Activated CD4-positive, alpha-beta T cell treated with anti-CD3 and anti-CD28 coated beads for 24 hours (primary cell): ENCODE measurements around the gene GPATCH2.
"Not testable (repeated sequence)": the region's sequence is repeated elsewhere in the genome, so short reads cannot be mapped to it uniquely, and the experiment has no call there.

Source experiments
- DNase-seq, 2 donors: peaks; one replicate each; pipeline ENCODE4 v3.0.0-alpha.2; 2020; ENCODE audit warnings: low read depth in 2 of 2

The GPATCH2 gene

DNA sequence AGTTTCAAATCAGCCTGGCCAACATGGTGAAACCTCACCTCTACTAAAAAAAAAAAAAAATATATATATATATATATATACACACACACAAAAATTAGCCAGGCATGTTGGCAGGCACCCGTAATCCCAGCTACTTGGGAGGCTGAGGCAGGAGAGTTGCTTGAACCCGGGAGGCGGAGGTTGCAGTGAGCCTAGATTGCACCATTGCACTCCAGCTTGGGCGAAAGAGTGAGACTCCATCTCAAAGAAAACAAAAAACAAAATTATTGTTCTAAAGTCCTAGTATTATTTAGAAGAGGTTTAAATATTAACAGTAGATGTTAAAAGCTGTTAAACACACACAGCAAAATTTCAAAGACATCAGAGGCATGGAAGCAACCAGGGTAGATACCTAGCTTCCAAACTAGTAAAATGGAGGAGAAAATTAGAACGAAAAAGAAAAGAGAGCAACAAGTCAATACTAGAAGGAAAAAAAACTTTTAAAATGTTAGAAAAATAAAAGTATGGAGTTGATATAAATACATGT lies 46.5 kb downstream of the GPATCH2 start:
- DNase-seq, result not testable (repeated sequence)

DNA sequence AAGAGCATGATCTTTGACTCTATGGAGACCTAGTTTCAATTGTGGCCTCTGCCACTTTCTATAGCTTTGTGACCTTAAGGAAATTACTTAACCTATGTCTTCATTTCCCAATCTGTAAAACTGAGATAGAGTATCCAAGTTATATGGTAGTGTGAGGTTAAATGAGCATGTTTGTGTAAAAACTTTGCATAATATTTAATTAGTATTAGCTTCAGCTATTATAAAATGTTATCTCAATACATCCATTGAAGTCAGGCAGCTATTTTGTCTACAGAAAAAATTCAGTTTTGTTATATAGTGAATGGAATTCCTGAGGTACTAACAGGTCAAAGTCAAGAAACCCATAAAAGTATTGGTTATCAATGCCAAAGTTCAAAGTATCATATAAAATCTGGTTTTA lies 53.6 kb downstream of the GPATCH2 start:
- no peak for DNase-seq

DNA sequence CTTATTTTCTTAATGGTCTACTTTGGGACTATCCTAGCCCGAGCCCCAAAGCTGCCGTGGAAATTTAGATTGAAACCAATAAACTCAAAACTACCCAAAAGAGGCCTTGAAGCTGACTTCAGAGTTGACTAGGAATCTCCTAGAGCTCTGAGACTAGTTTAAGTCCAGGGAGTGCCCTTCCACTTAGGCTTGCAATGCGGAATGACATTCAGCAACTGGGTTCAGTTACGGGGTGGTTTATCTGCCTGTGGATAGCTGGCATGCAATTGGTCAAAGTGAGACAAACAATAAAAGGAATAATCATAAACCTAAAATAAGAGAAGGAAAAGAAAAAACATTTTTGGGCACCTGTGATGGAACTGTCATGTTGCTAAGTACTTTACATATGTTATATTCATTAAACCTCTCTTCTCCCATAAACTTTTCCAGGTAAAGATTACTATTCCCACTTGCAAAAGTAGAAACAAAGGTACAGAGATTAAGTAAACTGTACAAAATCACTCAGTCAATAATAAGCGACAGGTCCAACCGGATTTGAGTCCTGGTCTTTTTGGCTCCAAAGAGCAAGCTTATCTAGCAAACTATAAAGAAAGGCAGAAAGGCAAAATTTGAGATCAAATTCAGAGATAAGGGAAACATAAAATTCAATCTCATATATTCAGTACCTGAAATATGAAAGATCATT lies 56.5 kb downstream of the GPATCH2 start:
- no peak for DNase-seq

DNA sequence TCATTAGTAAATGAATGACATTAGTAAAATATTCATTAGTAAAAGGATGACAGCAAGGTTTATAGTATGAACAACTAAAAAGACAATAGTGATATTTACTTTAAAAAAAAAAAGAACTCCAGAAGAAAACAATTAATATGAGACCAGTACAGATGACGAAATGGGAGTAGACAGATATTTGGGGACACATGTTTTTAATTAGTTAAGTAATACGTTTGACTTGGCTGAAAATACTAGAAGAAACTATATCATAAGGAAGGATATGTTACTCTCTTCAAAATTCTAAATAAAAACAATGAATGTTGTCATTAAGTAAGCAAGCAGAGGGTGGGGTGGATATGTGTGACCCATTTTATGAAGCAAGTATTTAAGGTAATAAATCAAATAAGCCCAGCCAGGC lies 61.9 kb downstream of the GPATCH2 start:
- DNase-seq, result no peak

DNA sequence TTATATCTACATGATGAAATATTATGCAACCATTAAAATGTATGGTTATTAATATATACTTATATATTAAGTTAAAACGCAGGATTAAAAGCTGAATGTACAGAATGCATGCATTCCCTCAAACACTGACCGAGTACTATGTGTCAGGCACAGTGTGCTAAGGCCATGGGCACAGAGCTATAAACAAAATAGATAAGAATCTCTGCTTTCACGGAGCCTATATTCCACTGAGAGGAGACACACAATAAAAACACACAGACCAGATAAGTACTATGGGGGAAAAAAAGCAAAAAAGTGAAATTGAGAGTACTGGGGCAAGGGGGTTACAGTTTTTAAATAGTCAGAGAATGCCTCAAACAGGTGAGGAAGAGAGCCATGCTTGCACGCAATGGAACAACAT lies 62.7 kb downstream of the GPATCH2 start:
- DNase-seq, result no peak

DNA sequence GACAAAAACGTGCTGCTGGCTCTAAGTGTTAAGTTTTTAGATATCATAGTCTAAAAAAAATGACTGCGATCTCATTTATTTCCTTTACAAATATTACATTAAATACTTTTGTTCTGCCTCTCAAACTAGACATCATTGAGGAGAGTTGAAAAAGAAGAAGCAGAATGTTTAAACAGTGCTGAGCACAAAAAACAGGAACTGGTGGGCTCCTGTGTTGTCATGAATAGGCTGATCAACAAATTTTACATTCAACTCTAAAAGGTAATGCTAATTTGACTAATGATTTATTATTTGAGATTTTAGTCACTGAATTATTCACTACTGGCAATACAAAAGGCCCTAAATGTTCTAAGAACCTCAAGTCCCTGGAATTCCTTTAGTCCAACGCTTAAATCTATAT lies 66.1 kb downstream of the GPATCH2 start:
- DNase-seq, result no peak

DNA sequence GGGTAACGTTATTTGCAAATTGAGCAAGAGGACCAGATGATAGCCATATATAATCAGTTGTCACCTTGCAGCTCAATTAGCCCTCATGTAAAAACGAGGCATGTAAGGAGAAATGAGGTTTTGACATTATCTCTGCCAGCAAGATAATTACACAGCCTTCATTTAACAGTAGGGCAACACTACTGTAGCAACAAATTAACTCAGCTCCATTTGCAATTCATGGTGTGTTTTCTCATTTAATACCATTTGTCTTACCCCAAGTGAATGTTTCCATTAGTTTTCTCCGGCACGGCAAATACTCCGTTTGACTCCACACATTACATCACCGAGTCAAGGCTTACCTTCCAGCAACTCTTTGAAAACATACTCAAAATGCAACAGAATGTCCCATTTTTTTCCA lies 66.7 kb downstream of the GPATCH2 start:
- no peak for DNase-seq

DNA sequence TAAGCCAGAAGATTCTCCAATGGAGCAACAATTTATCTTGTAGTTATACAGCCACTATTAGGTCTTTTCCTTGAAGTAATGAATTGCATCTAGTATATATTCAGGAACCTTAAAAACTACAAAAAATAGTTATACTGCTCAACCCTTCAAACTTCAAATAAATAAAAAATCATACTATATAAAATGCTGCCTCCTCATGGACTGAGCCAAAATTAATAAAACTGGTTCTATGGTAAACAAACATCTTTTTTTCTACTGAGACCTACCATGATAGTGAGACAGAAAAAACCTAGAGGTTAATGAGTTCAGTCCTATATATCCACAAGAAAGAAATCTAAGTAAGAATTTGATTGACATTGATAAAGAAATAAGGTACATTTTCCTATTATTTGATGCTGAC lies 67.7 kb downstream of the GPATCH2 start:
- no peak for DNase-seq

DNA sequence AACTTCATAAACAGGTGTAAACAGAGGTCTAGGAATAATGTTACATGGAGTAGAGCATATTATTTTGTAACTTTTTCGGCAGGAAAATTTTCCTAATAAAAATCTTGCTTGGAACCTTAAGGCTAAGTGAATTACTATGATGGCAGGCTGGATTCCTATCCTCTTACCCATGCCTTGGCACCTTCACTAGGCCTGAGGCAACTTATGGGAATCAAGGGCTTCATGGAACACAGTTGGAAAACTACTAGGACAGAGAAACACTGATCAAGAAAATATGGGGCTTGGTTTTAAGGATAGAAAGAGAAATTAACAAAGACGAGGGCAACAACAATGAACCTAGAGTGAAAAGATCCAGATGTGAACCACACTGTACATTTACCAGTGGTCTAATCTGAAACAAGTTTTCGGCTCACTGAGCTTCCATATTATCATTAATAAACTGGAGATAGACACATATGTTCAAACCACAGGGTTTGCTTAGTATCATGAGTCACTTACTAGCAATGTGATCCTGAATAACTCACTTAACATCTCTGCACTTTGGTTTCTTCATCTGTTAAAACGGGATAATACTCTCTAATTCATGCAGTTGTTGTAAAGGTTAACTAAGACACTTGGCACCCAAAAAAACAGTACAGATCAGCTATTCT lies 68.5 kb downstream of the GPATCH2 start:
- no peak for DNase-seq

DNA sequence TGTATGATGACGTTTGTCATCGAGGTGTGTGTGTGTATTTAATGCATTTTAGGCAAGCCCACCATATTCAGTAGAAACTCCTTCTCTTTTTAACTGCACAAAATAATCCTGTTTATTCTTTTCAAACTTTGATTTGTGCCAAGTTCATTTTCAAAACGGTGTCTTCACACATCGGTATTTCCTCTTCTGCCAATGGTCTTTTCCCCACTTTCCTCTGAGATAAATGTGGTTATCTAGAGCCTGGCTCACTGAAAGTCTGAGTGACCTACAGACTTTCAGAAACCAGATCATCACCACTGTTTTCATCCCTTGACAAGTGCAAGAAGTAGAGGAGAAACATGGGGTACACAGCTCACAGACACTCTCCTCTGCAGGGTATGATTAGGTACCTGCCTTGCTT lies 69.4 kb downstream of the GPATCH2 start:
- no peak for DNase-seq

DNA sequence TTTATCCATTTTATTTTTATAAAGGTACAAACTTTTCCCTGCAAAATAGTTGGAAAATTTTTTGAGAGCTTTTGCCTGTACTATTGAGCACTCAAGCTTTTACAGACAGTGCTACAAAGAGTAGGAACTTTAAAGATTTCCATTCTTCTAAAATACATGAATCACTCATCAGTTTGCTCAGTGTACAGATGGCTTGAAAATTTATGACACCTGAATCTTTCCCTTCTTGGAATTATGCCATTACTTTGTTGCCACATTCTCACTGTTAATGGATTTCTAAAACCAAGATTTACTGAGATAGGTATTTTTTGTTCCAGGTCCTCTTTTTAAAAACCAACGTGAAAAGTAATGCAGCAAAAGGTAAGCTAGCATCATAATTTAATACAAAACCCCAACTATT lies 76.0 kb downstream of the GPATCH2 start:
- no peak for DNase-seq

DNA sequence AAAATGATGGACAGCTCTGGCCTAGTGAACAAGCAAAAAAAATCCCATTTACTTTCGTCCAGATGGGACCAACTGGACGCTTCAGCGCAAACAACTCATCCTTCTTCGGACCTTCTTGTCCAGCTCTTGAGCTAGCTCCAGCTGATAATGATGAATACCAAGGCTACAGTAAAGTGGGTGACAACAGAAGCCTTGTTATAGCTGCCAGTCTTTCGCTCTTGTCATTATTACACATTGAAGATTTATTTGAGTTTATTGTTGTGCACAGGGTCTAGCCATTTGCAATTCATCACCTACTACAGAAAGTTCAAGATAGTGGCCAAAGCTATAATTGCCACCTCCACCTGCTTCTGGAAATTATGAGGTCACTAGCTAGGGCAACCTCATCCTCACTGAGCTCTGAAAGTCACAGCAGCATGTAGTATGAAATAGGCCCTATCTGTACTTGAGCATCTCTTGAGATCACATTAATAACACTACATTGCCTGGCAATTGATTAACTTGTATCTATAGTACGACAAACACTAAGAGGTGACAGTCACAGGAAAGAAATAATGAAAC lies 76.9 kb downstream of the GPATCH2 start:
- no peak for DNase-seq

DNA sequence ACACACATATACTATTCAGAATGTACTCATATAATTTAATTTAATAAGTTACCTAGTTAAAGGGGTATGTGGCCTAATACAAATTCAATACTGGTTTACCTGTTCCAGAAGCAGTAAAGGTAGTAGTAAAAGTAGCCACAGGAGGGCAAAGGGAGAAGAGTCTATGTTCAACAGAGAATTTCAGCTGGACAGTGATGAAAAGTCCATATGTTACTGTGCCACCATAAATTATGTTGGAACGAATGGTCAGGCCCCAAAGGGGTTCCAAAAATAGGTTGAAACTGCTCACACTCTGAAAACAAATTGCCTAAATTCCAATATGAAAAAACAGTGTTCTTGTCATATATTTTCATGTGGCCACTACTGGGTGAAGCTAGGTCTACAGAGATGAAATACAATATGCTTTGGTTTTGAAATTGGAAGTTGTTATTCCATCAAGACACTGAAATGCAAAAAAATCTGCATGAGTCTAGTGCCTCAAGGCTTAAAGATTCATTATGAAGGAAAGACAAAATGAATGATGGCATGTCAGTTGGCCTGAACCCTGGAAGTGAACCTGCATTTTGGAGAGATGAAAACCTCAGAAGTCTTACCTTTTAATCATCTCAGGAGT lies 78.4 kb downstream of the GPATCH2 start:
- DNase-seq, result no peak

DNA sequence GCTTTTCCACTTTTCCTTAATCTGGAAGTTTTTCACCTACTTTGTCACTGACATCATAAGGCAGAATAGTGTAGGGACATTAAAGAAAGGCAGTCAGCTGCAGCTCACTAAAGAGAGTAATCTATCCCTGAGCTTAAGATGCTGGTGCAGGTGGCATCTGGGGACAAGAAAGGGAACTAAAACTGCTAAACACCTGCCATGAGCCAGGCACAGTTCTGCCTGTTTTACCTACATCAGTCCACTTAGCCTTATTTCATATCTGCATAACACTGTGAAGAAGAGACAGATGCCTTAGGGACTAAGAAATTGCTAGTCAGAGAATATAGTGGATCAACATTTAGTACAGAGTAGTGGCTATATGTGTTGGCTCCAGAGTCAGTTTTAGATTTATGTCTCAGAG lies 88.1 kb downstream of the GPATCH2 start:
- DNase-seq, result no peak

DNA sequence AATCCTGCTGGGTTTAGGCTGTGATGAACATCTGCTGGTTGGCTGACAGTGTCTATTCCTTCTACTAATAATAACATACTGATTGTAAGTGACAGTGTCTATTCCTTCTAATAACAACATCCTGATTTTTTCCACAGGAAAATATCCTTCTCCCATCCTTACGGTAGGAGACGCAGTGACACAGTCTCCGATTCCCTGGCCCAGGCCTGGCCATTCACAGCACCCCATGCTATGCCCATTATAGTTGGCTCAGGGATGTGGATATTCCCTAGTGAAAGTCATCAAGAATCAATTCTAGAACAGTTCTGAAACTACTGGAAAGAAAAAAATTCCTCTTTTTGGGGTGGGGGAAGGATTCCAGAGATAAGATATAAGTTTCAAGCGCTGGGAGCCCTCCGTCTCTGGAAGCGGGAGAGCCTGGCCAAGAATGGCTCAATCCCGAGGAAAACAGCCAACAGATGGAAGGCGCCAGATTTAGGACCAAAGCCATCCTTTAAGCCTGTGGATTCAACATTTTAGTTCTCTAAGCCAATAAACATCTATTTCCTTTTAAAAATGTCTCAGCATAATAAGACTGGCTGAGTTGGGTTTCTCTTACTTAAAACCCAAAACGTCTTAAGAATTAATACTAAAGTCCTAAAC lies 88.6 kb downstream of the GPATCH2 start:
- DNase-seq, result no peak

DNA sequence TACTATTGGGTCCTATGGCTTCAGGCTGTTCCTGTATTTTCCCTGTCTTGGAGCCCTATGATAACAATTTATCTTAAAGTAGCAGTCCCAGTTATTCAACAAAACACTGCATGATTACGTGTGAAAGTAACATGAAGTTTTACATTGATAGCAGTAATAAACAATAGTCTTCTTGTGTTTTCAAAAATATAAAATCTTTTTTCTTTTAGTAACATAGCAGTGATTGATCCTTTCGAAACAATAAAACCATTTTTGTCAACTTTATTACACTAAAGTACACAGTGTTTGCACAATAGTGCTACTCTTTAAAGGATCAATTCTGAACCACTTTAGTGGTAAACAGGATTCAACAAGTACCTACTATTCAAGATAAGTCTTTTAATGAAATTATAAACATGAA lies 90.6 kb downstream of the GPATCH2 start:
- DNase-seq, result no peak

DNA sequence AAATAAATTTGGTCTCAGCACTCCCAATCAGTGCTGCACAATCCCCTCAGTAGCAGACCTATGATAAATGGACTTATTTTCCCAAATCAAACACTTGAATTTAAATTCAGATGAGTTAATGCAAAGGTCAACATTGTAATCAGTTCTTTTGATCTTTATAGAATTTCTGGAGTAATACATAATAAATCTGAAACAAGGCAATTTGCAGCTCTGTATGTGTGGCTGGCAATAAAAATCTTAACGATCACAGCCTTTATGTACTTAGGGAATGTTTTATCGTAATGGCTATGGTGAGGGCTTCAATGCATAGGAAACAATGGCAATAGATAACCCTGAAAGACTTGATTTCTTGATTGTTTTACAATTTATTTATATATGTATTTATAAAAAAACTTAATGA lies 91.4 kb downstream of the GPATCH2 start:
- DNase-seq, result no peak

DNA sequence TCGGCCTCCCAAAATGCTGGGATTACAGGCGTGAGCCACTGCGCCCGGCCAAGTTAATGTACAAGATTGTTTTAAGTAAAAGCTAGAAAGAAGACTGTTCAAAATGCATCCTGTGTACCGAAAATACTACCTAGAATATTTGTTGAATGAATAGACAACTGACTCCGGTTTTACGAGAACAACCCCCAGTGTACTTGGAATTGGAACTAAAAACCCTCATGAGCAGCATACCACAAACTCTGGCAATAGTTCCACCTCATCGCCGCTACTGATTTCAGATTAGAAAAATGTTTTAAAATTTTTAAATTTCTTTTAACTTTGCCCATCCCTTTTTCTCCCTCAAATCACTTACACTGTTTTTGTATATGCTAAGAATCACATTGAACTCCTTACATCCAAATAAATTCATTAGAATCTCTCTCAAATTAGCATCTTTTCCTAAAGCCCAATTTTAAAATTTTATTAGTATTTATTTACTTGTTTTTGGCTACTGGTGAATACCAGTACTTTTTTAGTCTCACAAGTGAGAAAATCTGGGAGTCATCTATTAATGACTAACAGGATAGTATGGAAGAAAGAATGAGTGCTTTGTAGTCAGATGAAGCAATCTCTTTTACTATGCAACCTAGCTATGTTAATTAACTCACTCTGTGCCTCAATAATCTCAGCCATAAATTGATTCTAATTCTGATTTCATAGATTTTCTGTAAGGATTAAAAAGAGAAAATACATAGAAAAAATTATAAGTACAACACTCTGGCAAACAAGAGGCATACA lies 95.1 kb downstream of the GPATCH2 start:
- no peak for DNase-seq

DNA sequence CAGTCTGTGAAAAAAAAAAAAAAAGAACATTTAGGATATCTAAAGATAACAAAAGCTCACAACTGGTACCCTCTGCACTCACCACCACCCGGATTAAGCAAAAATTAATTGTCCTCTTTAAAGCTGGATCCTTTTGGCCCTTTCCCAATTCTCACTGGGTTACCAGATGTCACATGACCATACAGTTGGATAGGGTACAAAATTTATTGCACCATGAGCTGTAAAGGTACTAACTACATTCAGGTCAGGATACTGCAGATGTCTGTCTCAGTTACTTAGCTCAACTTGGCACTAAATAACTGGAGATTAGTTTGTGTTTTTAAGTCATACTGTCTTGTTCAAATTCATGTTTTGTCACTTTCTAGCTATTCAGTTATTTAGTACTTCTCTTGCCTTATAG lies 96.3 kb downstream of the GPATCH2 start:
- no peak for DNase-seq

DNA sequence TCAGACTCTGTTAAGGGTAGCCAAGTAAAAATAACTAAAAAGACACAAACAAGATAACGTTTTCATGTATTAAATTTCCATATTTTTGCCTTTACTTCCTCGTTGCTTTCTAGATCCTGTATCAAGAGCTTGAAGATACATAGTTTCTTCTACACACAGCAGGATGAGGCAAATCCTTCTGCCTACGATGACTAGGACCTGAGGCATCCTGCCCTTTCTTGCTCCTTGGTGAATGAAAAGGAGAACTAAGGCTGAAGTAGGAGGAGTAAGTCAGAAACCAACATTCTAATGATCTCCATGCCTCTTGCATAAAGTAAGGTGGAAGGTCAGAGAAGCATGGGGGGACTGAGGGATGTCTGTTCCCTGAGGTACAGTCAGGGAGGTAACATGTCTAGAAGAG lies 102.6 kb downstream of the GPATCH2 start:
- DNase-seq, result no peak

DNA sequence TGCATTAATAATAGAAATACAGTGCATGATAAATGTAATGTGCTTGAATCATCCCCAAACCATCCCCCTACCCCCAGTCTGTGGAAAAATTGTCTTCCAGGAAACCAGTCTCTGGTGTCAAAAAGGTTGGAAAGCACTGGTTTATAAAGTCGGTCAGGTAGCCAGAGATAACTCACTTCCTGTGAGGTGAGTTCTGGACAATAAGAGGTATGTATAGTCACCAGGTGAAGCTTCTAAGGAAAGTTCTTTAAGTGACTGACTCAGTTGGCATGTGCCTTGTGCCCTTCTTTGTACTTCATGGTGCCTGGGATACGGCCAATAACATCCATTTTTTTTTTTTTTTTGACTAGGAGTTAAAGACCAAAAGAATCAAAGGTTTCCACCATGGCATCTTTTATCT lies 103.7 kb downstream of the GPATCH2 start:
- DNase-seq, result no peak

DNA sequence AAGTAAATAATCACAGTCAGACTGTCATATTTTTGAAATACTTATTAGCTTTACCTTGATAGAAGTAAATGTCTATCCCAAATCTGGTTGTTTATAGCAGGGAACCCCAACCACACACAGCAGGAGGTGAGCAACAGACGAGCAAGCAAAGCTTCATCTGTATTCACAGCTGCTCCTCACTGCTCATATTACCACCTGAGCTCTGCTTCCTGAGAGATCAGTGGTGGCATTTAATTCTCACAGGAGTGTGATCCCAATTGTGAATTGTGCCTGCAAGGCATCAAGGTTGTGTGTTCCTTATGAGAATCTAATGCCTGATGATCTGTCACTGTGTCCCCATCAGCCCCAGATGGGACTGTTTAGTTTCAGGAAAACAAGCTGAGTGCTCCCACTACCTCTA lies 104.3 kb downstream of the GPATCH2 start:
- DNase-seq, result no peak
